Measurements from ENCODE around the gene CCR4.

GRCh38 chr3:32951410-32951811, at the start of gene CCR4:
- TF ChIP-seq POLR2A (IDR thresholded peaks at IDR 0.05; ENCODE audit: low read depth, low read length) (no peak), POLR2AphosphoS5 (IDR thresholded peaks at IDR 0.05; ENCODE audit: low read depth, low read length) (no peak), TAF1 (IDR thresholded peaks at IDR 0.05; ENCODE audit: low read depth, low read length) (no peak), POU2F2 (IDR thresholded peaks at IDR 0.05; ENCODE audit: low read depth, low read length) (no peak), PAX5 (IDR thresholded peaks at IDR 0.05; ENCODE audit: insufficient read depth, low read length, severe bottlenecking) (no peak), SPI1 (IDR thresholded peaks at IDR 0.05; ENCODE audit: low read depth, low read length) (no peak)

All from GM12891 (cell line).